Measurements from ENCODE around the gene RAI1. TPM values are rescaled to one million over a fixed set of nuclear protein-coding genes. Genes with fewer than 3 reads are reported as not detected.

The RAI1 gene
- total and polyA plus RNA-seq, 9 donors = 1.5 to 57.7 (median 35.3) TPM

GRCh38 chr17:17742133-17742621 lies 60.9 kb downstream of the RAI1 start:
- intact Hi-C loops (cut with DNase I) = no loop called here
- H3K4me1 ChIP-seq (ENCODE audit: insufficient read depth) = peaks cover 36% of the 10 kb centered on the region
- no peak for TF ChIP-seq POLR2A (IDR thresholded peaks at IDR 0.05)
- no peak for TF ChIP-seq CTCF (IDR thresholded peaks at IDR 0.05)
- no peak for TF ChIP-seq EP300 (IDR thresholded peaks at IDR 0.05)
- no peaks in the 10 kb centered on the region for H3K36me3 ChIP-seq
- no peak overlapping the region for H3K27ac ChIP-seq
- WGBS, 3 donors = 18 to 23% (median 19%) methylated on average over 5 of the region's 5 CpGs
- H3K9me3 ChIP-seq = no peaks in the 10 kb centered on the region
- no peak for DNase-seq
- no peaks in the 10 kb centered on the region for H3K27me3 ChIP-seq
- no peak overlapping the region for H3K4me3 ChIP-seq

DNA sequence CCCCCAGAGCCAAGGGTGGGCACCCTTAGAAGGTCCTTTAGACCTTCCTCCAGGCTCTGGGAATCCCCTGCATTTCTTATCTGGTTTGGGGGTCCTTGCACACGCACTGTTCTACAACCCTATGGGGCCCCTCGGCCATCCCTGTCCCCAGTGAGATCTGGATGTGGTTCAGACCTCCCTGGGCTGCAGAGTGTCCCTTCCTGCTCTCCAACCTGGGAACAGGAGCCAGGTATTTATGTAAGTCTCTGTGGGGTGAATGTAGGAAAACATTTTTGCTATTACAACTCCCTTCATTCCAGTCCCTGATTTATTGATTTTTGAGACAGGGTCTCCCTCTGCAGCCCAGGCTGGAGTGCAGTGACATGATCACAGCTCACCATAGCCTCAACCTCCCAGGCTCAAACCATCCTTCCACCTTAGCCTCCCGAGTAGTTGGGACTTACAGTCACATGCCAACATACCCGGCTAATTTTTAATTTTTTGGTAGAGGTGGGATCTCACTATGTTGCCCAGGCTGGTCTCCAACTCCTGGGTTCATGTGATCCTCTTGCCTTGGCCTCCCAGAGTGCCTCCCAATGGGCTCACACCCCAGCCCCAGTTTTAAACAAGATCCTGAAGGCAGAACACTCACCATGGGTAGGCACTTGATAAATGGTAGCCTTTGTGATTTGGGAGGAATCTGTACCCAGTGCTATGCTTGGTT lies 61.6 kb downstream of the RAI1 start:
- Histone ChIP-seq H3K27ac (no peak overlapping the region), H3K9me3 (no peaks in the 10 kb centered on the region), H3K27me3 (no peaks in the 10 kb centered on the region), H3K4me3 (no peak overlapping the region), H3K36me3 (no peaks in the 10 kb centered on the region), H3K4me1 (ENCODE audit: insufficient read depth) (peaks cover 37% of the 10 kb centered on the region)
- no peak for DNase-seq
- whole genome bisulfite sequencing, 3 donors = 55 to 67% (median 64%) methylated on average over 4 of the region's 4 CpGs
- intact Hi-C loops (cut with DNase I) = no loop called here
- TF ChIP-seq CTCF (IDR thresholded peaks at IDR 0.05) (no peak), POLR2A (IDR thresholded peaks at IDR 0.05) (no peak), EP300 (IDR thresholded peaks at IDR 0.05) (no peak)

DNA sequence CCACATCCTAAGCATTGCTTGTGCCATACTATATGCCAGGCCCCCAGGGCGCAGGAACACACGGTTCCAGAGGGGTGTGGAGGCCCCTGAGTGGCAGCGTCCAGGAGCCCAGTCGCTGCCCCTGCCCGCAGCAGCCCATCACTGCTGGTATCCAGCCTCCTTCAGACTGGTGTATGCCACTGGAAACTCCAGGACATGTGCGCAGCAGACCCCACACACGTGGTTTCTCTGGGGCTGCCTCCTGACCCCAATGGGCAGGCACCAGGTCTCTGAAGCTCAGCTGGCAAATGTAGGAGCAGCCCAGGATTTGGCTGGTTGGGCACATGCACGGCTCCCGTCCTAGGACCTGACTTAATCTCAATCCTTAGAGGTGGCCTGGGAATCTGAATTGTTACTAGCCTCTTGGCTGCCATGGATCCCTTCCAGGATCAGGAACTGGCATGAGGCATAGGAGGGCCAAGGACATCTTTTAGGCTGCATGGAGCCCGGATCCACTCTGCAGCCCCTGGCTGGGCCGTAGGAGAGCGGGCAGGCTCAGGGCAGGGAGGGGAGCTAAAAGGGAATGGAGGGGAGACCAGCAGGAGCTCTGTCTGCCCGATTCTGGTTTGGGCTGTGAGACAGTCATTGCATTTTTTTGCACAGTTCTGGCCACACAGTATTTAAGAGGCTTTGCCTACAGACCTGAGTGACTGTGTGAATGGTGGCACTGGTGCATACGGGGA lies 62.3 kb downstream of the RAI1 start:
- Histone ChIP-seq H3K4me3 (no peak overlapping the region), H3K27me3 (no peaks in the 10 kb centered on the region), H3K27ac (no peak overlapping the region), H3K4me1 (ENCODE audit: insufficient read depth) (peaks cover 31% of the 10 kb centered on the region), H3K9me3 (no peaks in the 10 kb centered on the region), H3K36me3 (no peaks in the 10 kb centered on the region)
- intact Hi-C loops (cut with DNase I) = no loop called here
- DNase-seq = no peak
- 85 to 89% (median 87%) methylated on average over 14 of the region's 14 CpGs for WGBS, 3 donors
- TF ChIP-seq EP300 (IDR thresholded peaks at IDR 0.05) = no peak
- TF ChIP-seq POLR2A (IDR thresholded peaks at IDR 0.05) = no peak
- no peak for TF ChIP-seq CTCF (IDR thresholded peaks at IDR 0.05)

DNA sequence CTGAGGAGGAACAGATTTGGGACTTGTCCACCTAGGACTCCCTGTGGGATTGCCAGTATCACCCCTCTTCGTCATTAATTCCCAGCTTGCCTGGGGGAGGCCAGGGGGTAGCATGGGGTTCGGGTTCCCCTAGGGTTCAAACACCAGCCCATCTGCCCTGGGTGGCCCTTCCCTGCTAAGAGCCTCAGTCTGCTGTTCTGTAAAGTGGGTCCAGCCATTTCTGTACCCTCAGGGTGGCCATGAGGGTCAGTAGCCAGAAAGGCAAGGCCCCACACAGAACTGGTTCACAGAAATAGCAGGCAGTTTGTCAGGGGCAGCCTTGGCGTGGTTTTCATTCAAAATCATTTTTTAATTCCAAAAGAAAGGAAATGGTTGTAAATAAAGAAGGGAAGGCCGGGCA lies 62.9 kb downstream of the RAI1 start:
- intact Hi-C loops (cut with DNase I) = no loop called here
- no peak for DNase-seq
- 93 to 94% (median 93%) methylated on average over 4 of the region's 4 CpGs for WGBS, 3 donors
- H3K4me1 ChIP-seq (ENCODE audit: insufficient read depth) = peaks cover 26% of the 10 kb centered on the region
- H3K9me3 ChIP-seq = no peaks in the 10 kb centered on the region
- no peaks in the 10 kb centered on the region for H3K36me3 ChIP-seq
- TF ChIP-seq CTCF (IDR thresholded peaks at IDR 0.05) = no peak
- no peak for TF ChIP-seq EP300 (IDR thresholded peaks at IDR 0.05)
- TF ChIP-seq POLR2A (IDR thresholded peaks at IDR 0.05) = no peak
- no peak overlapping the region for H3K4me3 ChIP-seq
- H3K27ac ChIP-seq = no peak overlapping the region
- no peaks in the 10 kb centered on the region for H3K27me3 ChIP-seq

Data from ovary (tissue), 9 donors.